HG03045 (cell line): ENCODE measurements around the gene ARL15.

Source experiments
- ATAC-seq: cut with Tn5 transposase; IDR thresholded peaks from one replicate; pipeline ENCODE4 v1.9.1; 2021; ENCODE audit warnings: mild to moderate bottlenecking, moderate library complexity; ENCODE audit not compliant: unreplicated experiment

The ARL15 gene

DNA sequence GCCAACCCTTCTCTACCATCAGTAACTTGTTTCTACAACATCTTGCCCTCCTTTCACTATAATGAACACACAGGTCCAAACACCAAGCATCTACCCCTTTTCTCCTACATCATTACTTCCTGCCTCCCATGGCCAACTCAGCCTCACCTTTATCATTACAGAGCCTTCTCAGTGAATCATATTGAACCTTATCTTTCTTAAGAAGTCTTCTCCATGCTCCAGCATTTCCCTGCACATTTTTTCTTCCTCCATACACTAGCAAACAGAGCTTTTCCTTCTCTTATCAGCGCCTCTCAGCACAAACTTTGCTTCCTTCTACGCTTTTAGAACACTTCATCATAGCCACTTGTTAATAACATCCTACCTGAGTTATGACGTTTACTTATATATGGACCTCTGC, 148.2 kb downstream of the ARL15 start:
- ATAC-seq = no peak

DNA sequence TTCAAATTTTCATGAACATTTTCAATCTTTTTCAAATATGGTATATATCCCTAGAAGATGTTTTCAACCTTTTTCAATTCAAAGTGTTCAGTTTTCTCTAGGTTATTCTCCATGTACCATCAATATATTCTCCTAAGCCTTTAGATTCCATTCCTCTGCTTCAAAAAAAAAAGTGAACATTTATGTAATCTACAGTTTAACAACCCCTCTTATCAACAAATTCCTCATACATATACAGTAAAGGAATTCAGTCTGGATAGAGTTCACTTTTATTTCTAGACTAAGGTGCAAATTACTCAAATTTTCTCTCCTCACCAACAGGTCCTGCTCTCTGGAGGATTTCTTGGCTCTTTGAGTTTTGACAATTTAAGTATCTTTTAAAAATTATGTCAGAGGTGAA, 150.0 kb downstream of the ARL15 start:
- no peak for ATAC-seq

DNA sequence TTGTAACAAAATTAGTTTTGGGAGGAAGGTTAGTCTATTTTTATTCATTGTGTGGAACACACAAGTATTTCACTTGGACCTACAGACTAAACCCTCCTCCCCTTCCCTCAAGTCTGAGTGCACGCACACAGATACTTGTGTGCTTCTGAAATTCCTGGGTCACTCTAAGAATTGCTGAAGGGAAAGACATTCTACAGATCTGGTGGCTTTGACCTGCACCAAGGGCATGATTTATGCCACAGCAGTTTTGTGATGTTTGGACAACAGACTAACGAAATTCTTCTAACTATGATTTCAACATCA, 150.5 kb downstream of the ARL15 start:
- no peak for ATAC-seq

DNA sequence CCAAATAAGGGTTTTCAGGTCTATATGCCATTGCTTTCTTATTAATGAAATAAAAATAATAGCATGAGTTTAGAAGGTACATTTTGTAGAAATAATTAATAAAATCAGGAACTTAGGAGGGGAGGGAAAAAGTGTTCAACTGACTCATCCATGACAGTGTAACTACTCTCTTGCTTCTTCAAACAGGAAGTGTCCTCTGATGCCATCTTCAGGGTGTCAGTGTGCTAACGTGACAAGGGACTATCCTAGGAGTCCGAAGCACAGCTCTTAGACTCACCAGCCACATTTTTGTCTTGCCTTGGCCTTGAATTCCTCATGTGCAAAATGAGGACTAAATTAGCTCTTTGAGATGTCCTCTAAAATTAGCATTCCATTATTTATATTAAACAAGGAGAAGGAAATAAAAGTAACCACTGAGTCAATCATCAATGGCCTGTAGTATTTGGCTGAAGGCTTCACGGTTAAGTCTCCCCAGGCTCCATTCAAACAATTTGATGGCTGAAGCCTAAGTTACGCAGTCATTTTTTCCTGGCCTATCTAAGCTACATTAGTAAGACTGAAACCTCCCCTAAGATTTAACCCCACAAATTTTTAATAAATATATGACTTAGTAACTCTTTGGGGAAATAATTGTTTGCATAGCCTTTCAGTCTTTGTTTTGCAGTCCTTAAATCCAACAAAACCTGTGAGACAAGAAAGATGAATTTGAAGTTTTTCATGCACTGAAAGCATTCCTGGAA, 151.1 kb downstream of the ARL15 start:
- ATAC-seq = no peak

DNA sequence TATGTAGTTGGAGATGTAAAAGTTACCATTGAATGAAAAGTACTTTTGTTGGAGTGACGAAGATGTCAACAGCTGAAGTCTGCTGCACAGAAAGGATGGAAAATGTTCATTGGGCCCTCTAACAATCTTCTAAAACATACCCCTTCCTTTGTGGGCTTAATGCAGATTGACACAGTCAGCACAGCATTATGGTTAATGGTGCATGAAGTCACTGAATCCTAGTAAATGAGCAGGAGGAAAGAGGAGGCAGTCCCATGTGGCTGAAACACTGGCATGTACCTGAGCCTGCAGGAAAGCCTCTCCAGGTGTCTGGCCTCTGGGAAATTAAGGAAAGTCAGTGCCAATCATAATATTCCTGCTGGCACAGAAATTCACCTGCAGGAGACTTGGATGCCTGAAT, 153.8 kb downstream of the ARL15 start:
- no peak for ATAC-seq

DNA sequence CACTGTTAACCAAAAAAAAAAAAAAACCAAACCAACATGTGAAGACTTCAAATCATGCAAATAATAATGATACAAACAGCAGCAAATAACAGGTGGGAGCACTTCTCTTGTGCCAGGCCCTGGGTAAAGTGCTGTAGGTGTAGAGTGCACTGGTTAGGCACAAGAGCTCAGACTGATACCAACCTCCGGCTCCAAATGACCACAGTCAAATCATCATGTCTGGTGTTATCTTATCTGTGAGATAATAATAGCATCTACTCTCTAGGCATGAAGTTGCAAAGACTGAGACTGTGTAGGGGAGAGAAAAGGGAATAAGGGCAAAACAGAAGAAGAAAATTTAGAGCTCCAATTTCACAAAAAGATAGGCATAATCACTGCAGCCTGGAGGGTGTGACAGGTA, 159.5 kb downstream of the ARL15 start:
- ATAC-seq = no peak

DNA sequence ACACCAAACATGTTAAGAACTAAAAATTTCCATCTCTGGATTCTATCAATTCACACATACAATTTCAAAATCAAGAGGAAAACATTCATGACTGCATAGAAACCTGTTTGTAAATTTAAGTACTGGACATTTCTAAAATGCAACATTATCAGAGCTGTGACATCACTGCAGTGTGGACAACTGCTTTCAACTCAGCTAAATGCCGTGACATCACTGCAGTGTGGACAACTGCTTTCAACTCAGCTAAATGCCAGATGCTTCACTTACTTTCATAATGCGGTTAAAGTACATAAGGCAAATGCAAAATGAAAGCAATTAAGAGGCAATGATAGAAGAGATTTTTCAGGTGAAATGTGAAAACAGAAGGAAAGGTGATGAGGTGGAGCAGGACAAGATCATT, 161.5 kb downstream of the ARL15 start:
- no peak for ATAC-seq

DNA sequence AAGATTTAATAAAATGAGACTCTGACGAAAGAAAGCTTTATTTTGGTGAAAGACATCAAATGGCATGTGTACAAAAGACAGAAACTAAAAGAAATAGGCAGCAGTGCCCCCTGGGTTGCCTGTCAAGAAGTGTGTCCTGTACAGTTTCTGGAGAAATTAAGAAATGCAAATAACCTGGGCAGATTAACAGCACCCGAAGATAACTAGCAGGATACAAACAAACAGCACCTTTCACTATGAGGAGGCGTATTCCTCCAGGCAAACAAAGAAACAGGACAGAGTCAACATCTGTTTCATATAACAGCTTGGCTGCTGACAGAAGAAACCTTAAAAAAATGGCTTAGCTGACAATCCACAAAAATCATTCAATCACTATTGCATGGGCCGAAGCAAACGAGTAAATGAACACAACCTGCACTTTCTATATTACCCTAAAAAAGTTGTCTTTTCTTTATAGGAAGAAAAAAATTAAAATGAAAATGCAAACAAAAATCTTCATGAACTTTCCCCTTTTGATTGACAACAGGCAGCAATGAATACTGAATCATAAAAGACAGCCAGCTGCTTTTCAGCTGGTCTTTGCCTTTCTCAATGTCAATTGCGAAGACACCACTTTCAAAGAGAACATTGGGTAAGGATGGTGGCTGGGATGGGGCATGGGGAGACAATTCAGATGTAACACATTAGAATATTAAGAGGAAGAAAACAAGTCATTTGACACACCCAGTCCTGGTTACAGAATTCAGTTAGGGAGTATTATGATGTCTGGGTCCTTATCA, 162.1 kb downstream of the ARL15 start:
- ATAC-seq = no peak

DNA sequence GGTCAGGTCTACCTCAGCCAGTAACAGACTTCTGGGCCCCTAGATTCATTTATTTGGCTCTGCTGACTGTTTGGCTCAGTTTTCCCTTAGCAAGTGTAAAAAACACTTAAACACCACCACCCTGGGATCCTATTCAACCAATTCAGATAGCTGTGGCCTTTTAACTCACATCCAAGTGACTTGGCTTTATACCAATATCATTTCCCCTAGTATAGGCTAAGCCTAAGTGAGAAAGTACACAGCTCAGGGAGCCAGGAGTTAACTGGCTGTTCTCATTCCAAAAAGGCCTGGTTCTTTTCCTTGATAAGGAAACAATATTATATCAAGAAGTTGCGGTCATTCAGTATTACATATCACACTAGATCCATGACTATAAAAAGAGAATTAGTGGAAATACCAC, 163.5 kb downstream of the ARL15 start:
- no peak for ATAC-seq

DNA sequence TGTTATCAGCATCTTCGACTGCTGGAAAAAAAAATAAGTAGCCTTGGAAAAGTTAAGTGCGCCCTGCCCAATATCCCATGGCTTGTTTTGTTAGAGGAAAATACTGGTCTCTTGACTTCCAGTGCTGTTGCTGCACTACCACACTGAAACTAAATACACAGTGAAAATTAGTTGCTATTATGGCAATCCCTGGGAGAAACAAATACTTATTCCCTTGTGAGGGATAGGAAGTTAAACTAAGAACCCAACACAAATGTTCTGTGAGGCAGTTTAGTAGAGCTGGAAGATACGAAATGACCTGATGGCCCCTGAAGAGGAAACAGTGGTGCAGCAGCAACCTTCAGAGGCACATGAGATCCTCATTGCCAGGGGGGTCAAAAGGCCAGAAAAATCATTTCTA, 164.0 kb downstream of the ARL15 start:
- no peak for ATAC-seq

DNA sequence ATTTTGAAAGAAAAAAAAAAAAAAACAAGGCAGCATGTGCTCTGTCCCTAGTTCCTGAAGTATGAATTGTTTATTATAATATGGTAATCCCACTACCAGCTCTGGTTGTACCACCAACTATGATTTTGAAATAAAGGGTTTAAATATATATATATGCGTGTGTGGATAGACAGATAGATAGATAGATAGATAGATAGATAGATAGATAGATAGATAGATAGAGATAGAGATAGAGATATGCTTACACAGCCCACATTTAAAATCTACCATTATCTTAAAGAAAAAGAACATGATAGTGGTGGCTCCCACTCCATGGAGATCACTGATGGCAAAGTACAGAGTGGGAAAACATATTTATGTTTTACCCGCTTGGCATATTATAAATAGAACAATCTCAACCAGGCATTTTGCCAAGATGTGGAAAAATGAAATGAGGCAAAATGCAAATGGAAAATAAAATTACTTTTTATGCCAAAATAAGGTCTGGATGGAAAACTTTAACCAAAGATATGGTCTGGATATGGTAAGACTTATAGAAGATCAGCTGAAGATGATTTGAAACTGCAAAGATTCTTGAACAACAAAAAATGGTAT, 170.0 kb downstream of the ARL15 start:
- no peak for ATAC-seq

DNA sequence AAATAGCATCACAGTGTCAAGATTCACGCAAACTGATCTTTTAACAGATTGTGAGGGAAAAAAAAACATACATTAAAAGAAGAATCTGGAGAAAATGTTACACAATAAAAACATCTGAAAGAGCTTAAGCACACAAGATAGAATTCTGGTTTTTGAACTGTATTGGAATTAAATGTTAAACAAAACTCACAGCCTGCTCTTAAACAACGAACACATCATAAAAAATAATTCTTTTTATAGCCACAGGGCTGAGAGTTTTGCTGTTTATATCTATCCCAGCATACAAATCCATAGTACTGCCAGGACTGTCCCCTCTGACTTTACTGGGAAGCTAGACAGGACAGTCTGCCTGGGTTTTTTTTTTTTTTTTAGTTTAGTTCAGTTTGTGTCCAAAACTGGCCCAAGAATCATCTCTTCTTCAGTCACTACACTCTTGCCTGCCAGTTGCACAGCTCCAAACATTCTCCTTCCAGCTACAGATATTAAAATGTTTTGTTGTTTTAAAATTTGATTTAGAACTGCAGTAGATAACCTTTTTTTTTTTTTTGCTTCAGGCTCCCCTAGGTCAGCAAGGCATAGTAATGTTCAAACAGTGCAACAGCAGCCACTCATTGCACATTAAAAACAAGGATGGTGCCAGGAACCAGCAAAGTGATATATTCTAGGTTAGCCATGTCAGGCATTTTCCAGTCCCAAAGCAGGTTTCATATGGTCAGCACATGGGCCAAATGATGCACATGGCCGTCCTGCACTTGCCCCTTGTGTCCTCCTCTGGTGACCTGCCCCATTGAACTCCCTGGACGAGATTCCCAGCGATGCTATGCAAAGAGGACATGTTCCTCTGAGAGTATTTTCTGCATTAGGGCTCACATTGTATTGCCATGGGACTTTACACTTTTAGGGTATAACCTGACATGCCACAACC, 173.6 kb downstream of the ARL15 start:
- no peak for ATAC-seq

DNA sequence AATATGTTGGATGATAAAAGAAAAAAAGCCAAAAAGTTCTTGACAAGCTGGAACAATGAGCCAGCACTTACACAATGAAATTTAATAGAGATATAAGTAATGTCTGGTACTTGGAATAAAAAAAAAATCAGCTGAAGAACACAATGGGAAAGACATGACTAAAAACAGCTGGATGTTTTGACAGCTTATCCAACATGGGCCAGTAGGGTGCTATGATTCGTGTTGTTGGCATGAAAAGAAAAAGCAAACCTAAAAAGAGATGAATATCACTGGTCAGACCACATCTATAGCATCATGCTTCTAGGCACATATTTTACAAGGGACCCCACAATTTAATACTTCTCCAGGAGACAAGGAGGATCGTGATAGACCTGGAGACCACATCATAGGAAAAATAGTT, 175.3 kb downstream of the ARL15 start:
- no peak for ATAC-seq

DNA sequence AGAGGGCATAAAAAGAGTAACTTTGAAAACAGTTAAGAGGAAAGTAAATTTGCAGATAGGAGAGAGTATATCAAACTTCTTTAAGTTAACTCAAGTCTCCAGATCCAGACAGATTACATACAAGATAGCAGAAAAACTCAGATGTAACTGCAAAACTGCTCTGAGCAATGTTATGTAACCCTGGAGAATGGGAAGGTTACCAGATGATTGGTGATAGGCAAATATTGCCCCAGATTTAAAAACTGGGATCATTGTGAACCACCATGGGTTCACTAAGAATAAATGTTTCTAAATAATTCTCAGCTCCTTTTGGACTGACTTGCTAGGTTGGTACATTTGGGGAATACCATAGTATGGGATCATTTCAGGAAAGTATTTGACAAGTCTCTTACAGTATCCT, 176.5 kb downstream of the ARL15 start:
- no peak for ATAC-seq

DNA sequence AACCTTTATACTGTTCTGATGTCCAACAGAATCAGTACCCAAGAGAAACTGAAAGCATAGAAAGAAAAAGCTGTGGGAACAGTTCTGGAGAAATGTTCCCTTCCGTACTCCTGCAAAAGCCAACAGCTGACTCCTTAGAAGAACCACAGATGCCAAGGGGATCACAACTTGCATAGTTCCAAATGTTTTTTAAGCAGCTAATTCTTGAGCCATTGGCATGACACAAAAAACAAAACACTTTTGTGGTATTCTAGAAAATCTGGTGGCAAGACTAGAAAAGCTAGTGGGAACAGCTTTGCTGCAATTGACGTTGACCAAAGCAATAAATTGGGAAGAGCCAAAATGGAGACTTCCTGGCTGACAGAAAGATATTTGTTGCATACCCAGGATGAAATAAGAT, 189.9 kb downstream of the ARL15 start:
- no peak for ATAC-seq

DNA sequence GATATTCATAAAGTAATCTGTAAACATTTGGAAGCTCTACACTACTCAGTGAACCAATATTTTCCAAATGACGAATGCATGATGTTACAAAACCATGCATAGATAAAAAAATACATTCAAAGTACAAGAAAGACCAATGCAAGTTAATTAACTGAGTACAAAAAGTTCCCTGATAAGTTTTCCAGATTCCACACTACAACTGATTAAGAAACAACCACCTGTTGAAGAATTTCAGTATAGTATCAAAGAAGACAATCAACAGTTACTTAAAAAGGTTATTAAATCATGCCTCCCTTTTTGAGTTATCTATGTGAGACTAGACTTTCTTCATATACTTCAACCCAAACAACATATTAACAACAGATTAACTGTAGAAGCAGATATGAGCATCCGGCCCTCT, 192.4 kb downstream of the ARL15 start:
- no peak for ATAC-seq

DNA sequence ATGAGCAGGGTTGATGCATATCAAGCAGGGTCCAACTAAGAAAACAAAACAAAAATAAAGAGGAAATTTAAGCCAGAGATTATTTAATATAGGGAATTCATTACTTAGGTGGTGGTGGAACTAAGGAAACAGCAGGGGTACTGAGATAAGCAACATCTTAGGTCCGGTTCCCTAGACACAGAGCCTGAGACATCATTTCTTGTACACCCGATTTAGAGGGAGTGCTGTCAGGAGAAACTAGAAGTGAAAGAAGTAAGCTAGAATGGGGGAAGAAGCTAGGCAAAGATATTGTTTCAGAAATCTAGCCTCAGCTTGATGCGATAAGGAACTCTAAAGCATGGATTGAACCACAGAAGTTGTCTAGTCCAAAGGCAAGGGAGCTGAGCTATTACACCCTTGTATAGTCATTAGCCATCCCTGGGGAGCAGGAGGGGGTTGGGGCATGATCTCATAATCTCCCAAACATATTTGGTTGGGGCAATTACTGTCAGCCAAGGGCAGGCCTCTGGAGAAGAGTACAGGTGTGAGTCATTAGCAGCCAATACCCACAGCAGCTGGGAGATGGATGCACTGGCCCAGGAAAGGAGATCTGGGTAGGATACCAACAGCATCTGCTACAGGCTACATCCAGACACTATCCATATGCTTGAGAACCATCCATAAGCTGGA, 194.5 kb downstream of the ARL15 start:
- no peak for ATAC-seq

DNA sequence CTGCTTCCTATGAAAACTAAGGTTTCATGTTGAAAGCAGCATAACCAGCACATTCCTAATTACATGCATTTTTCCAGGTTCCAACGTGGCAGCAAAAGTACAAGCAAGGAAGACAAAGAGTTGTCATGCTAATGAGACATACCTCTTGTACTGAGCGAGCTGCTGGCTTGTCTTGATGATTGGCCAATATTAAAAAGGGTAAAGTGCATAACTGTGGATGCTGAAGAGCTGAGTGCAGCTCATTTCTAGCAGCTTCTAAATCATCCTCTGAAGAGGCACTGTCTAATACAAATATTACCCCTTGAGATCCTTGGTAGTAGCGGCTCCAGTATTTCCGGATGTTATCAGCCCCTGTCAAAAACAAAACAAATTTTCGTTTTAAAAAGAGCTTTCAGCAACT, 197.3 kb downstream of the ARL15 start:
- ATAC-seq = no peak

DNA sequence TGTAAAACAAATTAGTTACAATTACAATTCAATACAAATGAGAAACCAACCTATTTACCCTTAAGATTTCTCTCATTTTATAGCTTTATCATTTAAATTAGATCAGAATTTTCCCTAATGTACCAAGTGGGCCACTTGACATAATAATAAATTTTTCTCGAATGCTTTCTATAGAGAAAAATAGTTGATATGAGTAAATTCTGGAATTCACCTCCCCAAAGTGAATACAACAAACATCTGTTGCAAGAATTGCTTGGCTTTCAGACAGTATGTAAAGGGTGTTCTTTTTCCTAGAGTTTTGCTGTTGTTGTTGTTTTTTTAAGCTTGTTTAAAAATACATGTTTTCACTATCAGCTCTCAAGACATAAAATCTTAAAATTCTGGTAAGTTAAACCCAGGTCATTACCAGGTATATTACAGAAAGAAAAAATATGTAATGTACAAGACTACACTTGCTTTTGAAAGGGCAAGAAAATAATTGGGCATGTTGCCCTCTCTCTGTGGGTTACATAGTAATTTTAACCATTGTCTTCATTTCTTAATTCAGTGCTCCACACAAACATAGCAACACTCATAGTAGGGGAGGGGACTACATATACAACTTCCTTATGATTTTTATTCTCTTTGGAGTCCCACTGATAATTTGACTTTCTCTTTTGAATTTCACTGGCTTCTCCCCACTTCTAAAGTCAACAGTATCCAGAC, 200.6 kb downstream of the ARL15 start:
- no peak for ATAC-seq

DNA sequence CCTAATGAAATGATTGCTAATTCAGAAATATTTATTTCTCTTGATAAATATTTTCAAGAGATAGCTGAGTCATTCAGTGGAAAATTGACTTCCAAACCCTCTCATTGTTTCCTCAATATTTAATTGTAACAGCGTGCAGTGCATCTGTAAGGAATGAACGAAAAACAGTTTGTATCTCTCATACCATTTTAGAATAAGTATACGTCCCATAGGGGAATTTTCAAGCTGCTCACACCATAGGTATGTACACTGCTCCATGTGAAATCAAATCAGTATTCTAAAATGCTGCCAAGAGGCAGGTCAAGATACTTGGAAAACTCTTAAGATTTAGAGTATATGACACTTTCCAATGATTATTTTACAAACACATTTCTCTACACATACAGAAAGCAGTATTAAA, 202.2 kb downstream of the ARL15 start:
- no peak for ATAC-seq
